ENCODE data around the gene OR10G2.

DNA sequence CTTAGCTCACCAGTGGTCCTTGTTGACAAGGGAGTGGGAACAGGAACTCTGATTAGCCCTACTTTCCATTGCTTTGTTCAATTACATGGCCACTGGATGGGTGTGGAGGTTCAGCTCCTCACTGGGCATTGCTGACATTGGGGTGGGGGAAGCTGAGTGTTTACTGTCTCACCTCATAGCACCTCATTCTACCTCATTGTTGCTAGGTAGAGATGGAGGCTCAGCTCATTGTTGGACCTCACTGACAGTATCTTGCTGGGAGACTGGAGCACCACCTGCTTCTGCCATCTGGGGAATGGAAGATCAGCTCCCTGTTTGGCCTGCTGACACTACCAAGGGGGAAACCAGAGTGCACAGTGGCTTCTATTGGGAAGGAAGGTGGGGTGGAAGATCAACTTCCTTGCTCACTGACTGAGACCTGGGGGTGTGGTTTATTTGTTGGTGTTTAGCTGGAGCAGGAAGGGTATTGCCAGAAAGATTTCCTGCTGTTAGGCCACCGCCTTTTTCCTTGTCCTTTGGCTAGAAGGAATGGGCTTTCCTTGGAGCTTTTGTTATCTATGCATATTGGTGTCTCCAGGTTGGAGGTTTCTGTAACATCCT lies 17.6 kb upstream of the OR10G2 start:
- no peak for TF ChIP-seq EZH2 (IDR thresholded peaks at IDR 0.05; ENCODE audit: low read depth, unreplicated experiment)
- TF ChIP-seq, protein P1, sequence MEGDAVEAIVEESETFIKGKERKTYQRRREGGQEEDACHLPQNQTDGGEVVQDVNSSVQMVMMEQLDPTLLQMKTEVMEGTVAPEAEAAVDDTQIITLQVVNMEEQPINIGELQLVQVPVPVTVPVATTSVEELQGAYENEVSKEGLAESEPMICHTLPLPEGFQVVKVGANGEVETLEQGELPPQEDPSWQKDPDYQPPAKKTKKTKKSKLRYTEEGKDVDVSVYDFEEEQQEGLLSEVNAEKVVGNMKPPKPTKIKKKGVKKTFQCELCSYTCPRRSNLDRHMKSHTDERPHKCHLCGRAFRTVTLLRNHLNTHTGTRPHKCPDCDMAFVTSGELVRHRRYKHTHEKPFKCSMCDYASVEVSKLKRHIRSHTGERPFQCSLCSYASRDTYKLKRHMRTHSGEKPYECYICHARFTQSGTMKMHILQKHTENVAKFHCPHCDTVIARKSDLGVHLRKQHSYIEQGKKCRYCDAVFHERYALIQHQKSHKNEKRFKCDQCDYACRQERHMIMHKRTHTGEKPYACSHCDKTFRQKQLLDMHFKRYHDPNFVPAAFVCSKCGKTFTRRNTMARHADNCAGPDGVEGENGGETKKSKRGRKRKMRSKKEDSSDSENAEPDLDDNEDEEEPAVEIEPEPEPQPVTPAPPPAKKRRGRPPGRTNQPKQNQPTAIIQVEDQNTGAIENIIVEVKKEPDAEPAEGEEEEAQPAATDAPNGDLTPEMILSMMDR (conservative IDR thresholded peaks at IDR 0.05; ENCODE audit: low read depth in 2 of 2) = no peak
- TF ChIP-seq, protein P2, sequence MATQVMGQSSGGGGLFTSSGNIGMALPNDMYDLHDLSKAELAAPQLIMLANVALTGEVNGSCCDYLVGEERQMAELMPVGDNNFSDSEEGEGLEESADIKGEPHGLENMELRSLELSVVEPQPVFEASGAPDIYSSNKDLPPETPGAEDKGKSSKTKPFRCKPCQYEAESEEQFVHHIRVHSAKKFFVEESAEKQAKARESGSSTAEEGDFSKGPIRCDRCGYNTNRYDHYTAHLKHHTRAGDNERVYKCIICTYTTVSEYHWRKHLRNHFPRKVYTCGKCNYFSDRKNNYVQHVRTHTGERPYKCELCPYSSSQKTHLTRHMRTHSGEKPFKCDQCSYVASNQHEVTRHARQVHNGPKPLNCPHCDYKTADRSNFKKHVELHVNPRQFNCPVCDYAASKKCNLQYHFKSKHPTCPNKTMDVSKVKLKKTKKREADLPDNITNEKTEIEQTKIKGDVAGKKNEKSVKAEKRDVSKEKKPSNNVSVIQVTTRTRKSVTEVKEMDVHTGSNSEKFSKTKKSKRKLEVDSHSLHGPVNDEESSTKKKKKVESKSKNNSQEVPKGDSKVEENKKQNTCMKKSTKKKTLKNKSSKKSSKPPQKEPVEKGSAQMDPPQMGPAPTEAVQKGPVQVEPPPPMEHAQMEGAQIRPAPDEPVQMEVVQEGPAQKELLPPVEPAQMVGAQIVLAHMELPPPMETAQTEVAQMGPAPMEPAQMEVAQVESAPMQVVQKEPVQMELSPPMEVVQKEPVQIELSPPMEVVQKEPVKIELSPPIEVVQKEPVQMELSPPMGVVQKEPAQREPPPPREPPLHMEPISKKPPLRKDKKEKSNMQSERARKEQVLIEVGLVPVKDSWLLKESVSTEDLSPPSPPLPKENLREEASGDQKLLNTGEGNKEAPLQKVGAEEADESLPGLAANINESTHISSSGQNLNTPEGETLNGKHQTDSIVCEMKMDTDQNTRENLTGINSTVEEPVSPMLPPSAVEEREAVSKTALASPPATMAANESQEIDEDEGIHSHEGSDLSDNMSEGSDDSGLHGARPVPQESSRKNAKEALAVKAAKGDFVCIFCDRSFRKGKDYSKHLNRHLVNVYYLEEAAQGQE (IDR thresholded peaks at IDR 0.05; ENCODE audit: unreplicated experiment) = no peak
- TF ChIP-seq EZH2phosphoT487 (IDR thresholded peaks at IDR 0.05; ENCODE audit: unreplicated experiment) = no peak
- TF ChIP-seq POLR2AphosphoS5 (IDR thresholded peaks at IDR 0.05; ENCODE audit: low read depth) = no peak
- TF ChIP-seq CREB1 (CRISPR knock-in tag; IDR thresholded peaks at IDR 0.05; ENCODE audit: low read depth) = no peak
- TF ChIP-seq ZNF114 (CRISPR knock-in tag; IDR thresholded peaks at IDR 0.05) = no peak
- no peak for TF ChIP-seq NANOG (IDR thresholded peaks at IDR 0.05; ENCODE audit: borderline replicate concordance)
- no peak for TF ChIP-seq JUNB (IDR thresholded peaks at IDR 0.05; ENCODE audit: unreplicated experiment)
- no peak for TF ChIP-seq ETS1 (IDR thresholded peaks at IDR 0.05)
- no peak for TF ChIP-seq ZNF331 (CRISPR knock-in tag; IDR thresholded peaks at IDR 0.05; ENCODE audit: low read depth)

Data from GM23338 (cell line).